ELR (cell line): Measurements from ENCODE around the gene IFT43.

Experiments
- DNase-seq: peaks from one replicate; pipeline ENCODE4 v3.0.0-alpha.2; 2015; ENCODE audit warnings: low read depth

Gene IFT43

DNA sequence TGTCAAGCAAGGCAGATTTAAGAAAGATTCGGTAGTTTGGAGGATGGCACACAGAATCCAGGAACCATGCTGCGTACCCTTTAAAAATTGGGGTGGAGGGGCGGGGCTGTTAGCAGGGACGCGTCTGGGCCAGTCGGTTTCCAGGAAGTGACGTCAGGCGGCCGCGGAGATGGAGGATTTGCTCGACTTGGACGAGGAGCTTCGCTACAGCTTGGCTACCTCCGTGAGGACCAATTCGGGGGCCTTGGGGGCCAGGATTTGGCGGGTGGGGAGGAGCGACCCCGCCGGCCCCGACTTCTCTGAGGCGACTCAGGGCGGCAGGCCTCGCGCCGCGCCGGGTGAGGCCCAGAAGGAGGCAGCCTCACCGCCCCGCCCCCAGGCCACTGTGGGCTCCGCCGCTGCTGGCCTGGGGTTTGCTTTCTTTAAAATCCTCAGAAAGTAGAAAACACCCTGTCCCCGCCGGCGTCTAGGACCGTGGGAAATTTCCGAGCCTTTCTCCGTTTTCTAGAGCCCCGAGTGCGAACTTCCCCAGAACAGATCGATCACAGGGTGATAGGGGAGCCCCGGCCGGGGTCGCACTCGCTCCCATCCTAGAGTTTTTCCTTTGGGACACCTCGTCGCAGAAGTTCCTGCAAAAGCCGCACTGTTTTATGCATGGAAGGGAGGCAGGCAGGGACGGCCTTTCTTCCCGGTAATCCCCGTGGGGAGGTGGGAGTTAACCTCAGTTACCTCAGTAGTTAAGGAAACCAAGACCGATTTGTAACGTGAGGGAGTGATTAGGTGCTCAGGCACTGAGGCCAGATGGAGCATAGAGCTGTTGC is at the start of gene IFT43:
Gene IFT43 (plus strand): TSS at position 146 of the 821 bp plus-strand sequence. CDS start 24 bp downstream, at position 170.
- DNase-seq: peak; percentile 80

DNA sequence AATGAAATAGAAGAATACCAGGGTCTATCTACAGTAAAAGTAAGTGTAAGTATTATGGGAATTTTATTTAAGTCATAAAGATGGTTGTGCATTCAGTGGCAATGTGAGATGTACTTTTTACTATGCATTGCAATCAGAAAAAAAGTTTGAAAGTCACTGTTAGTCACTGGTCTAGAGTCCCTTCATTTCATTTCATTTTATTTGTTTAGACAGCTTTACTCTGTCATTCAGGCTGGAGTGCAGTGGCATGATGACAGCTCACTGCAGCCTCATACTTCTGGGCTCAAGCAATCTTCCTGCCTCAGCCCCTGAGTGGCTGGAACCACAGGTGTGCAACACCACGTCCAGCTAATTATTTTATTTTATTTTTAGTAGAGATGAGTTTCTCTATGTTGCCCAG is 46.4 kb upstream of the IFT43 start:
- DNase-seq: no peak

DNA sequence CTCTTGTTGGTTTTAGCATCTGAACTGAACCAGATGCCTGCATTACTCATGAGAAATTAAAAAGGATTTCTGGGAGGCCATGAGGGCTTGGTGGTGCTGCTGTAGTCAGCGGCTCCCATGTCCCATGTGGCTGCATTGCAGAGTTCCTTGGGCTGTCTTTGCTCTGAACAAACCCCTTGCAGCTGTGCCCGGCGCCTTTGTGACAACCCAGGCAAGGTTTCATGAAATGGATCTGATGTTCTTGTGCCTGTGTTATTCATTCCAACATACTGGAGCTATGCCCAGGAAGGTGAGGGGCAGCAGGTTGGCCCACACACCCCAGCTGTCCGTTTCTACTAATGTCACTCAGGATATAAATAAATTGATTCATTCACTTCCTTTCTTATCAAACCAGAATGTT is 44.5 kb upstream of the IFT43 start:
- no peak for DNase-seq

GRCh38 chr14:75944607-75945241 is 40.8 kb upstream of the IFT43 start:
- DNase-seq: no peak

- no peak for DNase-seq
Measured at GRCh38 chr14:75946785-75947184, 38.8 kb upstream of the IFT43 start.

GRCh38 chr14:75952489-75952888 is 33.1 kb upstream of the IFT43 start:
- no peak for DNase-seq

GRCh38 chr14:75959031-75959430 is 26.5 kb upstream of the IFT43 start:
- no peak for DNase-seq

DNA sequence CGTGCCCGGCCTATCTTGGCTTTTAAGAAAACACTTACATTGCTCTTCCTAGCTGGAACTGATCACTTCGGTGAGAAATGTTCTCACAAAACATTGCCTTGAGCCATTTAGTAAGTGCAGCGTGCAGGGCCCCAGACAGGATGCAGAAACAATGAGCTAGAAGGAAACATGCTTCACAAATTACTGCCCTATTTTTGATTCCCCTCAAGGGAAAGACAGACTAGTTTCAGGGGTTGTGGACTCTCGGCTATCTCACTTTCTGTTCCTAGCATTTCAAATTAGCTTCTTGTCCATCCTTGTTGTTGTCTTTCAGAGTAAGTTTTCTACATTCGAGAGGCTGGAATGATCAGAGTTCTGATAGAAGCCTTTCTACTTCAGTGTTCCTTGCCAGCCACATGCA is 25.3 kb upstream of the IFT43 start:
- DNase-seq: no peak

DNA sequence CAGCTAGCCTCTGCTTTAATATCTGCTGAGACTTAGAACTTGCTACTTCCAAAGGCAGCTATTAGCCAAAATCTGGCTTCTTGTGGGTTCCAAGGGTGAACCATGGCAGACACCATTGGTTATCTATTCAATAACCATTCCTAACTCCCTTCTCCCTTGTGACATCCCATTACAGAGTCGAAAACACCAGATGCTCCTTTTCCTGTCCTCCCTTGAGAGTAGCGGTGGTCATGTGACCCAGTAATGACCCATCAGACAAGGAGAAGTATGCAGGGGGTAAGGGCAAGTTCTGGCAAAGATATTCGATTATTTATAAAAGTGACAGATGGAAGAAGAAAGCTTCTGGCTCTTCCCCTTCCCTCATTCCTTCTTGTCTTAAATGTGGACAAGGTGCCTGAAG is 23.9 kb upstream of the IFT43 start:
- DNase-seq: no peak

DNA sequence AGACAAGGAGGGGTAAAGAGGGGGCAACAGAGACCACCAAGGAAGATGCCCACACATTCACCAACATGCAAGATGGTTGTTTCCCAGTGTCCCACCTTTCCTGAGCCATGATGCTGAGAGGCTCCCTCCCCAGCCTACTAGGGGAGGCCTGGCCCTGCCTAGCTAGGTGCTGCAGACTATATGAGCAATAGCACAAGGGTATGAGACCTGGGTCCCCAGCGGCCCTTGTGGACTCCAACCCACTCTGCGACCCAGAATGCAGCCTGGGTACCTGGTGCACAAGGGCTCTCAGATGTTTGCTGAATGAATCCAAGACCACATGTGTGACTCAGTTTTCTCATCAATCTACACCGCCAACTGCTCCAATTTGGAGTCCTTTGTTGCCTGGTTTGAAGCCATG is 17.7 kb upstream of the IFT43 start:
- DNase-seq: no peak

DNA sequence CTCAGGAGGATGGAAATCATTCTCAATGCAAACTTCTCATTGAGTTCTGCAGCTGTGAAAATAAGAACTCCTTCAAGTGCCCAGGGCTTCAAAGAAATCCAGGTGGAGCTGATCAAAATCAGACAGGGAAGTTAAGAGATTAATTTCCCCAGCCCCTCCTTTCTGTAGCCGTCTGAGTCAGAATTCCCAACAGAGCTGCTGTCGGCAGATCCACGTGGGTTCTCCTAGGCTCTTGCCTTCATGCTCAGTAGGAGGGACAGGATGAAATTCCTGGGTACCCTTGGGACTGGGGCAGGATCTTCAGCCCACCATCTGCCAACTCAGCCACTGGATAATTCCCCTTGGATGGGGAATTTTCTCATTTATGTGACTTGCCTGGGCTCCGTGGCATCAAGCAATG is 17.1 kb upstream of the IFT43 start:
- DNase-seq: no peak

DNA sequence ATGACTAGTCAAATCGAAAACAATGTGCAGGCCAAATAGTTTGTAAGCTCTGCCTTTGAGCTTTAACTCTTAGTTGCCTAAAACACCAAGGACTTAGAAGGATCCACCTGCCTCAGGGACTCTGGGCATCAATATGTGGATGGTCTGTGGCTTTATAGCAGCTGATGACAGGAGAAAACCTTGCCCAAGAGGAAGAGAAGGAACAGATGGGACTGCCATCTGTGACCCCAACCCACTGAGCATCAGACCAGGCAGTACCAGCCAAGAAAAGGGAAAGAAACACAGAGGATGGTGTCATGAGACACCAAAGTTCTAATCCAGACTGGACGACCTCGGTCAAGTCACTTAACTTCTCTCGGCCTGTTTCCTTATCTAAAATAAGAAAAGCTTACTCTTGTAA is 16.4 kb upstream of the IFT43 start:
- DNase-seq: no peak

GRCh38 chr14:75969891-75970290 is 15.7 kb upstream of the IFT43 start:
- no peak for DNase-seq

GRCh38 chr14:75970989-75971388 is 14.6 kb upstream of the IFT43 start:
- DNase-seq: no peak

DNA sequence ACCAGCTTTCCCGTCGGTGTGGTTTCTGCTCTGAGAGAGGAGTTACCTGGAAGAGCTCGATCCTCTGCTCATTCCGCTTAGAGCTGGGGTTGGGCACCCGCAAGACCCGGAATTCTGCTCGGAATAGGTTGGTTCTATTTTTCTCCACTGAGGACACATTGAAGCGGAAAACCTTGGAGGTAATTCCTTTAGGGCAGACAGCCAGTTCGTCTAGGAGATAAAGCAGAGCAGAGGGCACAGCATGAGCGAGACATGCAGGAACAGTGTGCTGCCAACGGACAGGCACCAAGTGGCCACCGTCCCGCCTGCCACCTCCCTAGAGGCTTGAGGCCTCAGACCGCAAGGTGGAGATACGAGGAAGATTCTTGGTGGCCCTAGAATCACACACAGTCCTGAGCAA is 14.1 kb upstream of the IFT43 start:
- no peak for DNase-seq

GRCh38 chr14:75972801-75973421 is 12.7 kb upstream of the IFT43 start:
- no peak for DNase-seq

GRCh38 chr14:75976826-75977581 is 8.6 kb upstream of the IFT43 start:
- no peak for DNase-seq

DNA sequence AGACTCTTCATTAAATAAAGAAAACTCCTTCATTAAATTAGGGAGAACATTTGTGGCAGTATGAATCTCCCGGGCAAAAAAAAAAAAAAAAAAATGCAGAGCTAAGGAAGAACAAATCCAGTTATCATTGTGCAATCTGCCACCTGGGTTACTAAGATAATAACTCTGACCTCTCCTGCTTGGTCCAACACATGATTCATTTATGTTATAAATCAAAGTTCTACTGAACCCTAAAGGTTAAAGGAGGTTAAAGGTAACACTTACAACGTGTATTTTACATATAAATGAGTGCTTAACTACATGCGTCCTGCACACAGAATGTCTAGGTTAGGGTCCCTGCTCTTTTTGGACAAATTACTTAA is 8.0 kb upstream of the IFT43 start:
- no peak for DNase-seq

DNA sequence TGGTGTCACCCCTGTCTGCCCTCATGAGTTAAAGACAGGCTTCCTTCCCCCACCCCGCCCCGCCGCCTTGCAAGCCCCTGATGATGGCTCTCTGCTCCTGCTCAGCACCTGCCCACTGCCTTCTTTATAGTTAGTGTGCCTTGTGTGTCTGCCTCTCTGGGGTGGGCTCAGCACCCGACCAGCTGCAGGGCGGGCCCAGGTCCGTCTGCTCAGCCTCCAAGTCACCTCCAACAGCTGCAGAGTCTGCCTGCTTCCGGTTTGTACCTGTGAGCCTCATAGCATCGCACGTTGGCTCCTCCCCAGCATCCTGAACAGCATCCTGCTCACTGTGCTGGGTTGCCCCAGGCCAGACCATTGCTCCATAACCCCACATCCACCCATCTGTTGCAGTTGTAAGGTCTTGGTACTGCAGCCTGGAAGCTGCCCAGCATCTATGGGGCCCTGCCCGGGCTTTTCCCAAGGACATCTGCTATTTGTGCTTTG is 7.3 kb upstream of the IFT43 start:
- DNase-seq: no peak

DNA sequence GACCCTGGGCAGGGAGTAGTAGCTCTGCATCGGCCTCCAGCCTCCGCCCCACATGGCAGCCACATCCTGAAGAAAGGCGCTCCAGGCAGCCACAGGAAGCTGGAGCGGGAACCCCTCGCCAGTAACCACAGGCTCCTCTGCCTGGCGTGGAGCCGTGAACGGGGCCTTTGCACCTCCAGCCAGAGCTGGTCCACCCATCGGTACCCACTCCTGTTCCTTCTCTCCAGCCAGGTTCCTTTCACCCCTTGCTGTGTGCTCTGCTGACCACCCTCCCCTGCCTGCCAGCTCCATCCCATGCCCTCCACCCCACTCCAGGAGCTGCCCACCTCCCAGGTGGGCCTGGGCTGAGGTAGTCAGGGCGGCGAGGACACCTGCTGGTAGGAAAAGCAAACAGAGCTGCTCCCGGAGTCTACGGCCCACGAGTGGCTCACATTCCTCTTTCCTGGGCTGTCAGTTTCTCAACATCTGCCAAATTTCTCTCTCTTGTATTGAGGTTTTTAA is 6.4 kb upstream of the IFT43 start:
- peak; percentile 46 for DNase-seq

GRCh38 chr14:75979648-75980565 is 5.7 kb upstream of the IFT43 start:
- DNase-seq: no peak
